Measurements from ENCODE around the gene NUBP2.

DNA sequence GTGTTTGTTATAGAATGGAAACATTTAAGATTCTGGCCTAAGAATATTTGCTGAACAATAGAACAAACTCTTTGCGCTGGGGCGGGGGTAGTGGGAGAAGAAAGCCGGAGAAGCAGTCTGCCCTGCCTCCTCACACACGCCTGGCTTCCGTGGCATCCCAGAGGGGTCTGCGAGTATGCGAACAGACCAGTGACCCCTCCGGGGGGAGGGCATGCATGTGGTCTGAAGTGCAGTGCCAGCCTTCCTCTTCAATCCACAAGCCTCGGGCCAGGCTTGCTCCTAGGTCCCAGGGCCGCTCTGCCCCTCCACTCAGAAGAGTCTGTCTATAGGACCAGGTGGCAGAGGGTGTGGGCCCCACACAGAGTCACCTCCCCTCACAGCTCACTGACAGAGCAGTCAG is 24.9 kb downstream of the NUBP2 start:
- TF ChIP-seq, protein P1, sequence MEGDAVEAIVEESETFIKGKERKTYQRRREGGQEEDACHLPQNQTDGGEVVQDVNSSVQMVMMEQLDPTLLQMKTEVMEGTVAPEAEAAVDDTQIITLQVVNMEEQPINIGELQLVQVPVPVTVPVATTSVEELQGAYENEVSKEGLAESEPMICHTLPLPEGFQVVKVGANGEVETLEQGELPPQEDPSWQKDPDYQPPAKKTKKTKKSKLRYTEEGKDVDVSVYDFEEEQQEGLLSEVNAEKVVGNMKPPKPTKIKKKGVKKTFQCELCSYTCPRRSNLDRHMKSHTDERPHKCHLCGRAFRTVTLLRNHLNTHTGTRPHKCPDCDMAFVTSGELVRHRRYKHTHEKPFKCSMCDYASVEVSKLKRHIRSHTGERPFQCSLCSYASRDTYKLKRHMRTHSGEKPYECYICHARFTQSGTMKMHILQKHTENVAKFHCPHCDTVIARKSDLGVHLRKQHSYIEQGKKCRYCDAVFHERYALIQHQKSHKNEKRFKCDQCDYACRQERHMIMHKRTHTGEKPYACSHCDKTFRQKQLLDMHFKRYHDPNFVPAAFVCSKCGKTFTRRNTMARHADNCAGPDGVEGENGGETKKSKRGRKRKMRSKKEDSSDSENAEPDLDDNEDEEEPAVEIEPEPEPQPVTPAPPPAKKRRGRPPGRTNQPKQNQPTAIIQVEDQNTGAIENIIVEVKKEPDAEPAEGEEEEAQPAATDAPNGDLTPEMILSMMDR (IDR thresholded peaks at IDR 0.05) = no peak
- no peak for TF ChIP-seq ZFX (IDR thresholded peaks at IDR 0.05; ENCODE audit: borderline replicate concordance)

All from 22Rv1 (cell line).